GM18909 (cell line): ENCODE data around the gene ARL6IP5.

Source experiments
- ATAC-seq: cut with Tn5 transposase; IDR thresholded peaks from one replicate; pipeline ENCODE4 v1.9.1; 2021; ENCODE audit warnings: mild to moderate bottlenecking; ENCODE audit not compliant: unreplicated experiment, poor library complexity

ARL6IP5 gene

GRCh38 chr3:69115731-69116130, 31.0 kb downstream of the ARL6IP5 start:
- no peak for ATAC-seq

- no peak for ATAC-seq
Observed at GRCh38 chr3:69116162-69116561, 31.4 kb downstream of the ARL6IP5 start.

GRCh38 chr3:69116897-69117296, 32.2 kb downstream of the ARL6IP5 start:
- ATAC-seq: no peak

GRCh38 chr3:69118555-69118954, 33.8 kb downstream of the ARL6IP5 start:
- no peak for ATAC-seq

- no peak for ATAC-seq
Observed at GRCh38 chr3:69119138-69119537, 34.4 kb downstream of the ARL6IP5 start.

- no peak for ATAC-seq
Observed at GRCh38 chr3:69119681-69120080, 34.9 kb downstream of the ARL6IP5 start.

- peak; percentile 81 for ATAC-seq
Observed at GRCh38 chr3:69120879-69121464, 36.2 kb downstream of the ARL6IP5 start.

- ATAC-seq: no peak
Observed at GRCh38 chr3:69121513-69121912, 36.8 kb downstream of the ARL6IP5 start.

- ATAC-seq: no peak
Observed at GRCh38 chr3:69121950-69122349, 37.2 kb downstream of the ARL6IP5 start.

- no peak for ATAC-seq
Observed at GRCh38 chr3:69122403-69122802, 37.7 kb downstream of the ARL6IP5 start, which contains the start of gene LMOD3. LMOD3 (minus strand) TSS chr3:69122595; CDS start chr3:69122386, 209 bp downstream.

GRCh38 chr3:69126216-69126615, 41.5 kb downstream of the ARL6IP5 start:
- no peak for ATAC-seq

GRCh38 chr3:69126999-69127398, 42.3 kb downstream of the ARL6IP5 start:
- ATAC-seq: no peak

GRCh38 chr3:69128509-69128908, 43.8 kb downstream of the ARL6IP5 start:
- ATAC-seq: no peak

- ATAC-seq: no peak
Observed at GRCh38 chr3:69129531-69129930, 44.8 kb downstream of the ARL6IP5 start.

GRCh38 chr3:69130689-69131088, 46.0 kb downstream of the ARL6IP5 start:
- ATAC-seq: peak; percentile 88

GRCh38 chr3:69137005-69137404, 52.3 kb downstream of the ARL6IP5 start:
- no peak for ATAC-seq

- no peak for ATAC-seq
Observed at GRCh38 chr3:69137412-69137811, 52.7 kb downstream of the ARL6IP5 start.

GRCh38 chr3:69141313-69141712, 56.6 kb downstream of the ARL6IP5 start:
- ATAC-seq: no peak

GRCh38 chr3:69142090-69142489, 57.4 kb downstream of the ARL6IP5 start:
- ATAC-seq: no peak

GRCh38 chr3:69142797-69143454, 58.2 kb downstream of the ARL6IP5 start:
- no peak for ATAC-seq

- no peak for ATAC-seq
Observed at GRCh38 chr3:69143612-69144011, 58.9 kb downstream of the ARL6IP5 start.

GRCh38 chr3:69144631-69145245, 60.0 kb downstream of the ARL6IP5 start:
- ATAC-seq: no peak
